GM10266 (cell line): ENCODE measurements around the gene ZBTB16.

Source experiments
- DNase-seq: peaks from one replicate; pipeline ENCODE4 v3.0.0; 2012; ENCODE audit errors: extremely low spot score
- CTCF ChIP-seq: IDR thresholded peaks from 2 replicates; pipeline ENCODE4 v1.5.1; 2012; ENCODE audit warnings: mild to moderate bottlenecking, low read depth; ENCODE audit not compliant: control insufficient read depth, insufficient read depth; ENCODE audit errors: missing control alignments

The ZBTB16 gene

GRCh38 chr11:114277637-114278341 is 218.3 kb downstream of the ZBTB16 start:
- TF ChIP-seq CTCF = no peak
- no peak for DNase-seq

DNA sequence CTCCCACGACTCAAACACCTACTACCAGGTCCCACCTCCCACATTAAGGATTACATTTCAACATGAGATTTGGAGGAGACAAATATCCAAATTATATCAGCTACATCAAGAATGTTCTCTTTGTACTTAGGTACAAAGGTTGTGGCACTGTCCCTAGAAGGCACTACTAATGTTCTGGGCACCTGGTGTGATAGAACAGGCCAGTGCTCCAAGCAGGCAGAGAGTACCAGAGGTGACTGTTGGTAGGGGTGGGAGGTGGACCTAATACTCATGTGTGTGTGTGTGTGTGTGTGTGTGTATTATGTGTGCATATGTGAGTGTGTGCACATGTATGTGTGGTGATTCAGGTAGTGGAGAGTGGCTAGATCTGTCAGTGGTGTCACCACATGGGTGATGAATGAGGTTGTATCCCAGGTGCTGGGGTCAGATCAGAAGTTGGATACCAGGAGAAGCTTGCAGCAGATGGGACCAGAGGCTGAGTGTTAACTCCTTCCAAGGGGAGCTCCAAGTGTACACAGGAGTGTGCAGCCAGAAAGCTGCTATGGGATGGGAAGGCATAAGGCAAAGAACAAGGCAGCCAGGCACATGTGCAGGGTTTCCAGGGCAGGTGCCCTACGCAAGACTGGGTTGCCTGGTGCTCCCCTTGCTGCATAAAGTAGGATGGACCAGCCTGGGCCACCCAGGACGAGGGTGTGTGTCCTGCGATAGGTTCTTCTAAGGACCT is 219.0 kb downstream of the ZBTB16 start:
- no peak for TF ChIP-seq CTCF

GRCh38 chr11:114279792-114280546 is 220.5 kb downstream of the ZBTB16 start:
- no peak for DNase-seq
- no peak for TF ChIP-seq CTCF

More for the DNA sequence above, 219.0 kb downstream of the ZBTB16 start:
- no peak for DNase-seq

GRCh38 chr11:114280696-114281095 is 221.2 kb downstream of the ZBTB16 start:
- TF ChIP-seq CTCF = peak; percentile 38
- DNase-seq = no peak

DNA sequence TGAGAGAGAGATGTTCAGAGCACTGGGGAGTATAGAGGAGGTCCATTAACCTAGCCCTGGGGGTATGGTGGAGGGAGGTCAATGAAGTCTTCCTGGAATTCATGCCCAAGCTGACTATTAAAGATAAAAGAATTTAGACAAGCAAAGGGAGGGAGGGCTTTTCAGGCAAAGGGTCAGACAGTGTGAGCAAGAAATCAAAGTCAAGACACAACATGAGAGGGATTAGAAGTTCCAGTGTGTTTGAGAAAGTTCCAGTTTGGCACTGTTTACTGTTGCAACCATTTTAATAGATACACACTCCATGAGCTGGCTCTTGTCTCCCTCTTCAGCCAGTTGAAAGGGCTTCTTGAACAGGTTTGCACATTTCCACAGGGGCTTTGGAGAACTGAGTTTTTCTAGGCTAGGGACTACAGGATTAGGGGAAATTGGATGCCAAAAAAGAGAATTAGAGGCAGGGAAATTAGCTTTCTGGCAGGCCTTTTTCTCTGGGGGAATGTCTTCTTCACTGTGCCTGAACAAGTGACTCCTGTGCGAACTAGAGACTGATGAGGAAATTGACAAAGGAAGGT is 222.0 kb downstream of the ZBTB16 start:
- DNase-seq = no peak
- TF ChIP-seq CTCF = no peak

DNA sequence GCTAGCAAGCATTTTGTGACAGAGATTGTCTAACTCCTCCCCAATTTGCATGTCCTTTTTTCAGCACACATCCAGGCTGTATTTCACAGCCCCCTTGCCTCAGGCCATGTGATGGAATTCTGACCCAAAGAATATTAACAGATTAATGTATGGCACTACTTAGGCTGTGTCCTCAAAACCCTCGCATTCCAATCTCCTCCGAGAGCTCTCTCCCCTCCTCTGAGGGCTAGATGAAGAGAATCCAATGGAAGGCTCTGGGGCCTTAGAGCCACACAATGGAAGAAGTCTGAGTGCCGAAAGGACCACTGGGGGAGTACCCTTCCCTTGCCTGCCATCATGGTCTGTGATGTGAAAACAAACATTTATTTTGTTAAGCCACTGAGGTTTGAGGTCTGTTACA is 223.0 kb downstream of the ZBTB16 start:
- DNase-seq = no peak
- no peak for TF ChIP-seq CTCF
